HL-60 (cell line): ENCODE results near the gene GTPBP6.

Experiments used
- DNase-seq, 2 experiments: peaks; one replicate each; pipeline ENCODE4 v3.0.0-alpha.2; 2010 to 2020; ENCODE audit warnings: low read depth in 1 of 2, low spot score in 1 of 2
- H3K27ac ChIP-seq: fragments of 250-450 bp; sonication (Bioruptor Pico); replicated peaks from 2 replicates; pipeline ENCODE4 v1.5.1; 2020; ENCODE audit warnings: mild to moderate bottlenecking, moderate library complexity
- H3K27me3 ChIP-seq: fragments of 250-450 bp; sonication (Bioruptor Pico); 2 replicates; pipeline ENCODE4 v1.5.1; 2021; ENCODE audit warnings: mild to moderate bottlenecking, moderate library complexity; ENCODE audit not compliant: insufficient read depth, poor library complexity, severe bottlenecking
- H3K4me3 ChIP-seq: replicated peaks from 2 replicates; pipeline ENCODE4 v1.5.1; 2011; ENCODE audit warnings: mild to moderate bottlenecking, control low read depth, low read length; ENCODE audit not compliant: insufficient read depth
- CTCF ChIP-seq: IDR thresholded peaks from one replicate; pipeline ENCODE4 v1.5.1; 2011; ENCODE audit warnings: low read length, control low read depth, inconsistent platforms; ENCODE audit not compliant: insufficient read depth
- GABPA ChIP-seq: IDR thresholded peaks from 2 replicates; pipeline ENCODE4 v1.6.1; 2012; ENCODE audit warnings: low read depth
- POLR2AphosphoS5 ChIP-seq: IDR thresholded peaks from 2 replicates; pipeline ENCODE4 v1.6.1; 2012; ENCODE audit warnings: low read depth
- REST ChIP-seq: IDR thresholded peaks from 2 replicates; pipeline ENCODE4 v1.6.1; 2012; ENCODE audit warnings: low read depth; ENCODE audit not compliant: insufficient replicate concordance
- SPI1 ChIP-seq: IDR thresholded peaks from 2 replicates; pipeline ENCODE4 v1.6.1; 2012; ENCODE audit warnings: low read depth, mild to moderate bottlenecking, borderline replicate concordance

GTPBP6 gene

GRCh38 chrX:295136-295535 lies 23.5 kb downstream of the GTPBP6 start:
- Histone ChIP-seq H3K27ac (no peak overlapping the region), H3K4me3 (no peak overlapping the region), H3K27me3 (no peaks in the 10 kb centered on the region)
- TF ChIP-seq GABPA, result no peak
- no peak for TF ChIP-seq POLR2AphosphoS5
- no peak for TF ChIP-seq SPI1
- TF ChIP-seq REST, result no peak
- TF ChIP-seq CTCF, result no peak
- no peak for DNase-seq

- TF ChIP-seq REST (no peak), GABPA (no peak), SPI1 (no peak), POLR2AphosphoS5 (no peak), CTCF (no peak)
- Histone ChIP-seq H3K27me3 (no peaks in the 10 kb centered on the region), H3K27ac (no peak overlapping the region), H3K4me3 (no peak overlapping the region)
- no peak for DNase-seq
These were observed 25.4 kb downstream of the GTPBP6 start for GRCh38 chrX:292900-293897.

GRCh38 chrX:291411-291901 lies 27.1 kb downstream of the GTPBP6 start:
- Histone ChIP-seq H3K27ac (no peak overlapping the region), H3K27me3 (no peaks in the 10 kb centered on the region), H3K4me3 (no peak overlapping the region)
- no peak for DNase-seq
- TF ChIP-seq GABPA (no peak), POLR2AphosphoS5 (no peak), SPI1 (no peak), CTCF (no peak), REST (no peak)
